Measurements from ENCODE around the gene ACTL6B. TPM values are rescaled to one million over a fixed set of nuclear protein-coding genes. Genes with fewer than 3 reads are reported as not detected.

Gene ACTL6B
- total and polyA plus RNA-seq, 9 of the 15 experiments (the other 6 are each of a cell fraction or from before 2014, with no cell fraction given): not detected

DNA sequence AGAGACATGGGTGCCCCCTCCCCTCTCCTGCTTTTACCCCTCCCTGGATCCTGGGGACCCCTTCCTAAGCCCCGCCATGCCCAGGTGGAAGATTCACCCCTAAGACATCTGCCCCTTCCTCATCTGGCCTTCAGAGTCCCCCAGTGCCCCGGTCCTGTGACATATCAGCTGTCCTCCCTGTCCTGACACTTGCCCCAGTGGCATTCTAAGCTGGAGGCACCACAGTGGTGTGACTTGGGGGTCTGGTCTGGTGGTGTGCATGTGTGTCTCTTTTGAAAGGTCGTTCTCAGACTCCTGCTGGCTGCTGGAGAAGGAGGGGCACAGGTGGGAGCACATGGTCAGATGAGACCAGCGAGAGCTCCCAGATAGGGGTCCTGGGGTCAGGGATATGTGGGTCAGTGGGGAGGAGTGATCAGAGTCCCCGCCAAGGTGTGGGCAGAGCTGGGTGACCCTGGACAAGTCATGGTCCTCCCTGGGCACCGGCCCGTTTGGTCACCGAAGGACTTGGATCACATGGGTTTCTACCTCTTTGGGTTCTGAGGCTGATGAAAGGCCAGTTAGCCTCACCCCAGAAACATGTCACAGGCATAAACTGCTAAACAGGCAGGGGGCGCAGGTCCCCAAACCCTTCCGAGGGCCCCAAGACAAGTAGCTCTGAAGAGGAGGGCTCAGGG, 14.3 kb downstream of the ACTL6B start:
- Histone ChIP-seq H3K36me3 (ENCODE audit: control insufficient read depth, insufficient read depth, low read length) (peaks cover 5% of the 10 kb centered on the region; the same call in 1 of the 3 replicates), H3K79me2 (ENCODE audit: control insufficient read depth, insufficient read depth, low read length) (peaks cover 48% of the 10 kb centered on the region), H3K4me2 (ENCODE audit: insufficient read depth, low read length) (peak overlapping the region; percentile 95), H3K4me3 (peak overlapping the region; percentile 55), H3K9me3 (replicated peaks; ENCODE audit: control insufficient read depth, insufficient read depth, low read depth, low read length) (no peaks in the 10 kb centered on the region), H3K9me1 (ENCODE audit: control insufficient read depth, insufficient read depth, low read length) (no peaks in the 10 kb centered on the region), H4K20me1 (replicated peaks; ENCODE audit: control insufficient read depth, insufficient read depth, low read length) (no peaks in the 10 kb centered on the region), H3K4me1 (replicated peaks in 1 of 2; ENCODE audit: control insufficient read depth in 2 of 2, insufficient read depth in 2 of 2, low read length in 2 of 2) (peaks cover 25 to 50% of the 10 kb centered on the region in 2 experiments), H3K9ac (ENCODE audit: insufficient read depth in 1 of 2, low read depth in 2 of 2, low read length in 2 of 2) (peak overlapping the region; percentile 92 to 94), H2AFZ (ENCODE audit: low read depth, low read length) (peak overlapping the region; percentile 59), H3K27me3 (ENCODE audit: control insufficient read depth in 2 of 2, insufficient read depth in 2 of 2, low read length in 2 of 2) (no peaks in the 10 kb centered on the region), H3K27ac (ENCODE audit: extremely low read depth, low read depth, low read length) (peak overlapping the region; percentile 98)
- intact Hi-C loops (cut with micrococcal nuclease) (loop anchor here (1.0 to 5.0 kb wide), 3 partner anchors 14 to 50 kb away; partner anchors contain the start of genes ACTL6B, GIGYF1 and GNB2), in situ Hi-C loops (cut with MboI) (no loop called here)
- CTCF ChIA-PET (ENCODE audit: low intra/inter-chr PET ratio): no interaction called here
- FAIRE-seq (peak; percentile 74), DNase-seq (ENCODE audit: extremely low read depth in 1 of 4, low spot score in 3 of 4) (peak; percentile 45 to 71 (median 51)), ATAC-seq (peak; percentile 12)
- BruUV-seq (replicated peaks): TSS peak; percentile 71
- POLR2A ChIA-PET: interaction anchor here (0.6 to 1.7 kb wide), 4 partner anchors 9 to 41 kb away, joined by 3 to 6 read pairs (median 4); partner anchors contain the start of gene MOSPD3
- WGBS (ENCODE audit: insufficient coverage, low coverage, missing lambda C conversion rate): 2% methylated on average over 10 of the region's 10 CpGs
- no peak for TF ChIP-seq NFE2 (IDR thresholded peaks at IDR 0.05; ENCODE audit: low read depth)
- TF ChIP-seq, protein P1, sequence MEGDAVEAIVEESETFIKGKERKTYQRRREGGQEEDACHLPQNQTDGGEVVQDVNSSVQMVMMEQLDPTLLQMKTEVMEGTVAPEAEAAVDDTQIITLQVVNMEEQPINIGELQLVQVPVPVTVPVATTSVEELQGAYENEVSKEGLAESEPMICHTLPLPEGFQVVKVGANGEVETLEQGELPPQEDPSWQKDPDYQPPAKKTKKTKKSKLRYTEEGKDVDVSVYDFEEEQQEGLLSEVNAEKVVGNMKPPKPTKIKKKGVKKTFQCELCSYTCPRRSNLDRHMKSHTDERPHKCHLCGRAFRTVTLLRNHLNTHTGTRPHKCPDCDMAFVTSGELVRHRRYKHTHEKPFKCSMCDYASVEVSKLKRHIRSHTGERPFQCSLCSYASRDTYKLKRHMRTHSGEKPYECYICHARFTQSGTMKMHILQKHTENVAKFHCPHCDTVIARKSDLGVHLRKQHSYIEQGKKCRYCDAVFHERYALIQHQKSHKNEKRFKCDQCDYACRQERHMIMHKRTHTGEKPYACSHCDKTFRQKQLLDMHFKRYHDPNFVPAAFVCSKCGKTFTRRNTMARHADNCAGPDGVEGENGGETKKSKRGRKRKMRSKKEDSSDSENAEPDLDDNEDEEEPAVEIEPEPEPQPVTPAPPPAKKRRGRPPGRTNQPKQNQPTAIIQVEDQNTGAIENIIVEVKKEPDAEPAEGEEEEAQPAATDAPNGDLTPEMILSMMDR (IDR thresholded peaks at IDR 0.05 in 2 of 3, conservative IDR thresholded peaks at IDR 0.05 in 1 of 3; ENCODE audit: insufficient read depth in 2 of 3, low read depth in 1 of 3, low read length in 3 of 3): peak; percentile 30 to 44 (median 36); a peak in 5 of 6 replicates
- TF ChIP-seq EP400 (IDR thresholded peaks at IDR 0.05): peak; percentile 67; the same call in 1 of the 2 replicates
- TF ChIP-seq, protein P2, sequence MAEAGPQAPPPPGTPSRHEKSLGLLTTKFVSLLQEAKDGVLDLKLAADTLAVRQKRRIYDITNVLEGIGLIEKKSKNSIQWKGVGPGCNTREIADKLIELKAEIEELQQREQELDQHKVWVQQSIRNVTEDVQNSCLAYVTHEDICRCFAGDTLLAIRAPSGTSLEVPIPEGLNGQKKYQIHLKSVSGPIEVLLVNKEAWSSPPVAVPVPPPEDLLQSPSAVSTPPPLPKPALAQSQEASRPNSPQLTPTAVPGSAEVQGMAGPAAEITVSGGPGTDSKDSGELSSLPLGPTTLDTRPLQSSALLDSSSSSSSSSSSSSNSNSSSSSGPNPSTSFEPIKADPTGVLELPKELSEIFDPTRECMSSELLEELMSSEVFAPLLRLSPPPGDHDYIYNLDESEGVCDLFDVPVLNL (CRISPR knock-in tag; IDR thresholded peaks at IDR 0.05; ENCODE audit: low read depth): 0 out of 2 replicates have a peak, but pooled peaks have one; percentile 29
- no peak for TF ChIP-seq MTA3 (IDR thresholded peaks at IDR 0.05; ENCODE audit: borderline replicate concordance)
- no peak for TF ChIP-seq POLR3A (IDR thresholded peaks at IDR 0.05; ENCODE audit: borderline replicate concordance, extremely low read depth, insufficient read depth, insufficient read length)
- 0 out of 2 replicates have a peak, but pooled peaks have one; percentile 4 for TF ChIP-seq EP300 (IDR thresholded peaks at IDR 0.05; ENCODE audit: low read length)
- no peak for TF ChIP-seq LARP7 (IDR thresholded peaks at IDR 0.05)
- TF ChIP-seq FIP1L1 (IDR thresholded peaks at IDR 0.05; ENCODE audit: low read depth, low read length, poor library complexity, severe bottlenecking): no peak
- peak; percentile 85 for TF ChIP-seq ZNF263 (CRISPR knock-in tag; IDR thresholded peaks at IDR 0.05; ENCODE audit: borderline replicate concordance)
- peak; percentile 10 to 61; a peak in 2 of 4 replicates for TF ChIP-seq SIN3A (IDR thresholded peaks at IDR 0.05; ENCODE audit: borderline replicate concordance in 2 of 2, control insufficient read depth in 1 of 2, low read depth in 2 of 2, low read length in 2 of 2)
- peak; percentile 69 for TF ChIP-seq NFRKB (IDR thresholded peaks at IDR 0.05; ENCODE audit: low read depth)
- 0 out of 2 replicates have a peak, but pooled peaks have one; percentile 30 for TF ChIP-seq E2F3 (CRISPR knock-in tag; IDR thresholded peaks at IDR 0.05)
- peak; percentile 54; the same call in 1 of the 2 replicates for TF ChIP-seq MYC (IDR thresholded peaks at IDR 0.05; ENCODE audit: low read depth, low read length)
- no peak for TF ChIP-seq MYC (CRISPR knock-in tag; IDR thresholded peaks at IDR 0.05; ENCODE audit: borderline replicate concordance, low read depth)
- TF ChIP-seq WHSC1 (IDR thresholded peaks at IDR 0.05; ENCODE audit: low read length): no peak
- TF ChIP-seq, protein P3, sequence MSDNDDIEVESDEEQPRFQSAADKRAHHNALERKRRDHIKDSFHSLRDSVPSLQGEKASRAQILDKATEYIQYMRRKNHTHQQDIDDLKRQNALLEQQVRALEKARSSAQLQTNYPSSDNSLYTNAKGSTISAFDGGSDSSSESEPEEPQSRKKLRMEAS (CRISPR knock-in tag; IDR thresholded peaks at IDR 0.05): peak; percentile 51

Data from K562 (cell line).